ENCODE results near the gene GARIN5A. TPM values are rescaled to one million over a fixed set of nuclear protein-coding genes. Genes with fewer than 3 reads are reported as not detected.

The GARIN5A gene
- total and polyA plus RNA-seq, 2 experiments from 2014 or later: 13.3 to 25.0 TPM

GRCh38 chr19:50418176-50419021, 58.2 kb downstream of the GARIN5A start, which contains the start of gene SPIB (continued):
- TF ChIP-seq, protein P1, sequence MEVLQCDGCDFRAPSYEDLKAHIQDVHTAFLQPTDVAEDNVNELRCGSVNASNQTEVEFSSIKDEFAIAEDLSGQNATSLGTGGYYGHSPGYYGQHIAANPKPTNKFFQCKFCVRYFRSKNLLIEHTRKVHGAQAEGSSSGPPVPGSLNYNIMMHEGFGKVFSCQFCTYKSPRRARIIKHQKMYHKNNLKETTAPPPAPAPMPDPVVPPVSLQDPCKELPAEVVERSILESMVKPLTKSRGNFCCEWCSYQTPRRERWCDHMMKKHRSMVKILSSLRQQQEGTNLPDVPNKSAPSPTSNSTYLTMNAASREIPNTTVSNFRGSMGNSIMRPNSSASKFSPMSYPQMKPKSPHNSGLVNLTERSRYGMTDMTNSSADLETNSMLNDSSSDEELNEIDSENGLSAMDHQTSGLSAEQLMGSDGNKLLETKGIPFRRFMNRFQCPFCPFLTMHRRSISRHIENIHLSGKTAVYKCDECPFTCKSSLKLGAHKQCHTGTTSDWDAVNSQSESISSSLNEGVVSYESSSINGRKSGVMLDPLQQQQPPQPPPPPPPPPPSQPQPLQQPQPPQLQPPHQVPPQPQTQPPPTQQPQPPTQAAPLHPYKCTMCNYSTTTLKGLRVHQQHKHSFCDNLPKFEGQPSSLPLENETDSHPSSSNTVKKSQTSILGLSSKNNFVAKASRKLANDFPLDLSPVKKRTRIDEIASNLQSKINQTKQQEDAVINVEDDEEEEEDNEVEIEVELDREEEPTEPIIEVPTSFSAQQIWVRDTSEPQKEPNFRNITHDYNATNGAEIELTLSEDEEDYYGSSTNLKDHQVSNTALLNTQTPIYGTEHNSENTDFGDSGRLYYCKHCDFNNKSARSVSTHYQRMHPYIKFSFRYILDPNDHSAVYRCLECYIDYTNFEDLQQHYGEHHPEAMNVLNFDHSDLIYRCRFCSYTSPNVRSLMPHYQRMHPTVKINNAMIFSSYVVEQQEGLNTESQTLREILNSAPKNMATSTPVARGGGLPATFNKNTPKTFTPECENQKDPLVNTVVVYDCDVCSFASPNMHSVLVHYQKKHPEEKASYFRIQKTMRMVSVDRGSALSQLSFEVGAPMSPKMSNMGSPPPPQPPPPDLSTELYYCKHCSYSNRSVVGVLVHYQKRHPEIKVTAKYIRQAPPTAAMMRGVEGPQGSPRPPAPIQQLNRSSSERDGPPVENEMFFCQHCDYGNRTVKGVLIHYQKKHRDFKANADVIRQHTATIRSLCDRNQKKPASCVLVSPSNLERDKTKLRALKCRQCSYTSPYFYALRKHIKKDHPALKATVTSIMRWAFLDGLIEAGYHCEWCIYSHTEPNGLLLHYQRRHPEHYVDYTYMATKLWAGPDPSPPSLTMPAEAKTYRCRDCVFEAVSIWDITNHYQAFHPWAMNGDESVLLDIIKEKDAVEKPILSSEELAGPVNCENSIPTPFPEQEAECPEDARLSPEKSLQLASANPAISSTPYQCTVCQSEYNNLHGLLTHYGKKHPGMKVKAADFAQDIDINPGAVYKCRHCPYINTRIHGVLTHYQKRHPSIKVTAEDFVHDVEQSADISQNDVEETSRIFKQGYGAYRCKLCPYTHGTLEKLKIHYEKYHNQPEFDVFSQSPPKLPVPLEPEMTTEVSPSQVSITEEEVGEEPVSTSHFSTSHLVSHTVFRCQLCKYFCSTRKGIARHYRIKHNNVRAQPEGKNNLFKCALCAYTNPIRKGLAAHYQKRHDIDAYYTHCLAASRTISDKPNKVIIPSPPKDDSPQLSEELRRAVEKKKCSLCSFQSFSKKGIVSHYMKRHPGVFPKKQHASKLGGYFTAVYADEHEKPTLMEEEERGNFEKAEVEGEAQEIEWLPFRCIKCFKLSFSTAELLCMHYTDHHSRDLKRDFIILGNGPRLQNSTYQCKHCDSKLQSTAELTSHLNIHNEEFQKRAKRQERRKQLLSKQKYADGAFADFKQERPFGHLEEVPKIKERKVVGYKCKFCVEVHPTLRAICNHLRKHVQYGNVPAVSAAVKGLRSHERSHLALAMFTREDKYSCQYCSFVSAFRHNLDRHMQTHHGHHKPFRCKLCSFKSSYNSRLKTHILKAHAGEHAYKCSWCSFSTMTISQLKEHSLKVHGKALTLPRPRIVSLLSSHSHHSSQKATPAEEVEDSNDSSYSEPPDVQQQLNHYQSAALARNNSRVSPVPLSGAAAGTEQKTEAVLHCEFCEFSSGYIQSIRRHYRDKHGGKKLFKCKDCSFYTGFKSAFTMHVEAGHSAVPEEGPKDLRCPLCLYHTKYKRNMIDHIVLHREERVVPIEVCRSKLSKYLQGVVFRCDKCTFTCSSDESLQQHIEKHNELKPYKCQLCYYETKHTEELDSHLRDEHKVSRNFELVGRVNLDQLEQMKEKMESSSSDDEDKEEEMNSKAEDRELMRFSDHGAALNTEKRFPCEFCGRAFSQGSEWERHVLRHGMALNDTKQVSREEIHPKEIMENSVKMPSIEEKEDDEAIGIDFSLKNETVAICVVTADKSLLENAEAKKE (CRISPR knock-in tag; IDR thresholded peaks at IDR 0.05): no peak
- no peak for TF ChIP-seq CREB1 (CRISPR knock-in tag; IDR thresholded peaks at IDR 0.05; ENCODE audit: low read depth)
- no peak for TF ChIP-seq EZH2phosphoT487 (IDR thresholded peaks at IDR 0.05; ENCODE audit: unreplicated experiment)
- no peak for TF ChIP-seq ZNF114 (CRISPR knock-in tag; IDR thresholded peaks at IDR 0.05)

- peak overlapping the region; percentile 78 for H3K4me3 ChIP-seq
- H3F3A ChIP-seq (replicated peaks; ENCODE audit: low read depth): peaks cover 14% of the 10 kb centered on the region; the same call in 1 of the 2 replicates
- no peaks in the 10 kb centered on the region for H3K36me3 ChIP-seq (ENCODE audit: insufficient read depth)
- H3K27ac Mint-ChIP-seq: no peak overlapping the region
- peaks cover 25% of the 10 kb centered on the region for H3K4me1 Mint-ChIP-seq
- no peaks in the 10 kb centered on the region for H3K9me2 ChIP-seq (ENCODE audit: insufficient read depth)
- no peaks in the 10 kb centered on the region; the same call in 1 of the 2 replicates for H4K20me1 ChIP-seq (replicated peaks; ENCODE audit: insufficient read depth)
- H3K27me3 ChIP-seq (ENCODE audit: insufficient read depth): no peaks in the 10 kb centered on the region
- H2AFZ ChIP-seq: no peak overlapping the region
- peaks cover 3% of the 10 kb centered on the region; the same call in 2 of the 3 replicates for H3K9me3 Mint-ChIP-seq
- no peak overlapping the region for H3K4me3 Mint-ChIP-seq
- H3K27ac ChIP-seq (ENCODE audit: low read depth): no peak overlapping the region
- H3K4me2 ChIP-seq: peak overlapping the region; percentile 98
- ATAC-seq (no peak), DNase-seq (ENCODE audit: low spot score) (peak; percentile 30)
- H3K27me3 Mint-ChIP-seq (ENCODE audit: insufficient read depth, low read depth, poor library complexity): peaks cover 13% of the 10 kb centered on the region
- H3K4me1 ChIP-seq (ENCODE audit: insufficient read depth): peaks cover 14% of the 10 kb centered on the region; the same call in 1 of the 2 replicates
- H3K79me2 ChIP-seq (replicated peaks; ENCODE audit: insufficient read depth): peaks cover 6% of the 10 kb centered on the region; the same call in 1 of the 2 replicates
- H3K36me3 Mint-ChIP-seq (ENCODE audit: low read depth): peaks cover 36% of the 10 kb centered on the region
- TF ChIP-seq, protein P2, sequence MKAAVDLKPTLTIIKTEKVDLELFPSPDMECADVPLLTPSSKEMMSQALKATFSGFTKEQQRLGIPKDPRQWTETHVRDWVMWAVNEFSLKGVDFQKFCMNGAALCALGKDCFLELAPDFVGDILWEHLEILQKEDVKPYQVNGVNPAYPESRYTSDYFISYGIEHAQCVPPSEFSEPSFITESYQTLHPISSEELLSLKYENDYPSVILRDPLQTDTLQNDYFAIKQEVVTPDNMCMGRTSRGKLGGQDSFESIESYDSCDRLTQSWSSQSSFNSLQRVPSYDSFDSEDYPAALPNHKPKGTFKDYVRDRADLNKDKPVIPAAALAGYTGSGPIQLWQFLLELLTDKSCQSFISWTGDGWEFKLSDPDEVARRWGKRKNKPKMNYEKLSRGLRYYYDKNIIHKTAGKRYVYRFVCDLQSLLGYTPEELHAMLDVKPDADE (IDR thresholded peaks at IDR 0.05): no peak
- TF ChIP-seq, protein P3, sequence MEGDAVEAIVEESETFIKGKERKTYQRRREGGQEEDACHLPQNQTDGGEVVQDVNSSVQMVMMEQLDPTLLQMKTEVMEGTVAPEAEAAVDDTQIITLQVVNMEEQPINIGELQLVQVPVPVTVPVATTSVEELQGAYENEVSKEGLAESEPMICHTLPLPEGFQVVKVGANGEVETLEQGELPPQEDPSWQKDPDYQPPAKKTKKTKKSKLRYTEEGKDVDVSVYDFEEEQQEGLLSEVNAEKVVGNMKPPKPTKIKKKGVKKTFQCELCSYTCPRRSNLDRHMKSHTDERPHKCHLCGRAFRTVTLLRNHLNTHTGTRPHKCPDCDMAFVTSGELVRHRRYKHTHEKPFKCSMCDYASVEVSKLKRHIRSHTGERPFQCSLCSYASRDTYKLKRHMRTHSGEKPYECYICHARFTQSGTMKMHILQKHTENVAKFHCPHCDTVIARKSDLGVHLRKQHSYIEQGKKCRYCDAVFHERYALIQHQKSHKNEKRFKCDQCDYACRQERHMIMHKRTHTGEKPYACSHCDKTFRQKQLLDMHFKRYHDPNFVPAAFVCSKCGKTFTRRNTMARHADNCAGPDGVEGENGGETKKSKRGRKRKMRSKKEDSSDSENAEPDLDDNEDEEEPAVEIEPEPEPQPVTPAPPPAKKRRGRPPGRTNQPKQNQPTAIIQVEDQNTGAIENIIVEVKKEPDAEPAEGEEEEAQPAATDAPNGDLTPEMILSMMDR (conservative IDR thresholded peaks at IDR 0.05; ENCODE audit: low read depth in 2 of 2): no peak
- TF ChIP-seq, protein P4, sequence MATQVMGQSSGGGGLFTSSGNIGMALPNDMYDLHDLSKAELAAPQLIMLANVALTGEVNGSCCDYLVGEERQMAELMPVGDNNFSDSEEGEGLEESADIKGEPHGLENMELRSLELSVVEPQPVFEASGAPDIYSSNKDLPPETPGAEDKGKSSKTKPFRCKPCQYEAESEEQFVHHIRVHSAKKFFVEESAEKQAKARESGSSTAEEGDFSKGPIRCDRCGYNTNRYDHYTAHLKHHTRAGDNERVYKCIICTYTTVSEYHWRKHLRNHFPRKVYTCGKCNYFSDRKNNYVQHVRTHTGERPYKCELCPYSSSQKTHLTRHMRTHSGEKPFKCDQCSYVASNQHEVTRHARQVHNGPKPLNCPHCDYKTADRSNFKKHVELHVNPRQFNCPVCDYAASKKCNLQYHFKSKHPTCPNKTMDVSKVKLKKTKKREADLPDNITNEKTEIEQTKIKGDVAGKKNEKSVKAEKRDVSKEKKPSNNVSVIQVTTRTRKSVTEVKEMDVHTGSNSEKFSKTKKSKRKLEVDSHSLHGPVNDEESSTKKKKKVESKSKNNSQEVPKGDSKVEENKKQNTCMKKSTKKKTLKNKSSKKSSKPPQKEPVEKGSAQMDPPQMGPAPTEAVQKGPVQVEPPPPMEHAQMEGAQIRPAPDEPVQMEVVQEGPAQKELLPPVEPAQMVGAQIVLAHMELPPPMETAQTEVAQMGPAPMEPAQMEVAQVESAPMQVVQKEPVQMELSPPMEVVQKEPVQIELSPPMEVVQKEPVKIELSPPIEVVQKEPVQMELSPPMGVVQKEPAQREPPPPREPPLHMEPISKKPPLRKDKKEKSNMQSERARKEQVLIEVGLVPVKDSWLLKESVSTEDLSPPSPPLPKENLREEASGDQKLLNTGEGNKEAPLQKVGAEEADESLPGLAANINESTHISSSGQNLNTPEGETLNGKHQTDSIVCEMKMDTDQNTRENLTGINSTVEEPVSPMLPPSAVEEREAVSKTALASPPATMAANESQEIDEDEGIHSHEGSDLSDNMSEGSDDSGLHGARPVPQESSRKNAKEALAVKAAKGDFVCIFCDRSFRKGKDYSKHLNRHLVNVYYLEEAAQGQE (IDR thresholded peaks at IDR 0.05; ENCODE audit: unreplicated experiment): no peak
- TF ChIP-seq POLR2AphosphoS5 (IDR thresholded peaks at IDR 0.05; ENCODE audit: low read depth): no peak
Observed at GRCh38 chr19:50417111-50418081, 59.3 kb downstream of the GARIN5A start.
